GM12864 (cell line): ENCODE measurements around the gene B4GALT7.

ENCODE experiments used
- DNase-seq: peaks from one replicate; pipeline ENCODE4 v3.0.0-alpha.2; 2011; ENCODE audit warnings: low read depth
- H3K4me3 ChIP-seq: 2 replicates; pipeline ENCODE4 v1.5.1; 2011; ENCODE audit warnings: mild to moderate bottlenecking, low read depth, low read length, control low read depth
- CTCF ChIP-seq: IDR thresholded peaks from 2 replicates; pipeline ENCODE4 v1.5.1; 2011; ENCODE audit warnings: low read depth, mild to moderate bottlenecking, moderate library complexity, low read length, control low read depth, inconsistent platforms; ENCODE audit errors: missing control alignments

B4GALT7 gene

GRCh38 chr5:177593511-177593910 lies 6.4 kb upstream of the B4GALT7 start:
- no peak for TF ChIP-seq CTCF
- no peak for DNase-seq
- H3K4me3 ChIP-seq = peak overlapping the region; percentile 97

GRCh38 chr5:177594071-177594470 lies 5.9 kb upstream of the B4GALT7 start:
- no peak overlapping the region for H3K4me3 ChIP-seq
- DNase-seq = no peak
- no peak for TF ChIP-seq CTCF

- TF ChIP-seq CTCF = no peak
- no peak overlapping the region for H3K4me3 ChIP-seq
- DNase-seq = no peak
Measured at GRCh38 chr5:177595026-177595585, 4.8 kb upstream of the B4GALT7 start.

GRCh38 chr5:177595991-177596774 lies 3.7 kb upstream of the B4GALT7 start:
- no peak overlapping the region for H3K4me3 ChIP-seq
- DNase-seq = no peak
- TF ChIP-seq CTCF = no peak

GRCh38 chr5:177596775-177597238 lies 3.1 kb upstream of the B4GALT7 start:
- no peak for DNase-seq
- TF ChIP-seq CTCF = no peak
- H3K4me3 ChIP-seq = no peak overlapping the region

- DNase-seq = no peak
- H3K4me3 ChIP-seq = no peak overlapping the region; the same call in 1 of the 2 replicates
- TF ChIP-seq CTCF = no peak
Measured at GRCh38 chr5:177598477-177598876, 1.5 kb upstream of the B4GALT7 start.
